HG03432 (cell line): ENCODE data around the gene MLF2.
"Not testable (repeated sequence)": the region's sequence is repeated elsewhere in the genome, so short reads cannot be mapped to it uniquely, and the experiment has no call there.

Experiments used
- ATAC-seq: cut with Tn5 transposase; IDR thresholded peaks from one replicate; pipeline ENCODE4 v1.9.1; 2021; ENCODE audit warnings: mild to moderate bottlenecking, moderate library complexity; ENCODE audit not compliant: unreplicated experiment

MLF2 gene

DNA sequence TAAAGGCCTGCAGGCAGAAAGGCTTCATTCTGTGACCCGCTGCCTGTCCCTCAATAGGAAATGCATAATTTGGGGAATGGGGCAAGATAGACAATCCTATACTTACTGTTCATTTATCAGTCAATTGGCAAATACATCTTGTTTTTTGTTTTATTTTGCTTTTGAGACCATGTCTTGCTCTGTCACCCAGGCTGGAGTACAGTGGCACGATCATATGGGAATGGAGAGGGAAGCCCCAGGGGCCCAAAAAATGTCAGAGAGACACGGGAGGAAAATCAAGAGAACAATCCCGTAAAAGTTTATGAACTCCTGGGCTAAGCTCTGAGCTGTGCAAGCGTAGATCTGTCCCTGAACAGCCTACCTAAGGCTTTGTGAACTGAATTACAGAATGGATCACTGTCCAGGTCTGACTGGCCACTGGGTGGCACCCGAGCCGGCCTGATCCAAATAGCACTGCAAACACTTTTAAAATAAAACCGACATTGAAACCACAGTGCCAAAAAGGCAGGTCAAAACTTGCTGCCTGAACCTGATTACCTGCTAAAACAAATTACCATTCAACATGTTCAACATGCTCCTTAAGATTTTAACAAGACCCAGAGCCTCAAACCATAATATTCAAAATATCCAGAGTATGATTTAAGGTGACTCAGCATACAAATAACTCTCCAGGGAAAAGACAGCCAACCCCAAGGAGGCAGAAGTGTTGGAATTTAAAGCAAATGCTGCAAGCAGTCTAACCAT is 17.3 kb downstream of the MLF2 start:
- no peak for ATAC-seq

DNA sequence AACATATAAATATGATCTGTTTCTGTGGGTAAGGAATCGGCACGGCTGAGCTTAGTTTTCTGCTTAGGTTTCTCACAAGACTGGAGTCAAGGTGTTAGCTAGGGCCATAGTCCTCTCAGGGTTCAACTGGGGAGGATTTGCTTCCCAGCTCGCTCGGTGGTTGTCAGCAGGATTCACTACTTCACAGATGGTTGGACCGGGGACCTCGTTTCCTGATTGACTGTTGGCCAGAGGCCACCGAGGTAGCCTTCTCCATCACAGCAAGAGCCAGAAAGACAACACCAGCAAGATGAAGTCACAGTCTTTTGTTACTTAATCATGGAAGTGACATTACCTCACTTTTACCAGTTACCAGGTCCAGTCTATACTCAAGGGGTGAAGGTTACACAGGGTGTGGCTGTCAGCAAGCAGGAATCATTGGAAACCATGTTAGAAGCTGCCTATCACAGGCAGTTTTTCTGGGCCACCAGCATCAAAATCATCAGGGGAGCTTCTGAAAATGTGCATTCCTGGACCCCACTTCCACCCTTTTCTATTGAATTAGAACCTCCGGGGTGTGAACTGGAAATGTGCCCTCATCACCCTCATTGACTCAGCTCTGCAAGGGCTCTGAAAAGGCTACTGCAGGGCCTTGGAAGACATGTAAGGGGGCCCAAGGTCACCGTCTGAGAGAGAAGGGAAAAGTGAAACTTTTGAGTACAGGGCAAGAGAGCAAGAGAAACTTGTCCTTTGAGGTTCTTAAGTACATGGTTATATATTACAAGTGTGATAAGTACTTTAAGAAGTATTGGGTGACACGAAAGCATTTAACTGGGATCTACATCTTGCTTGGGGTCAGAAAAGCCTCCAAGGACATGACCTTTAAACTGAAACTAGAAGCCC is 18.2 kb downstream of the MLF2 start:
- no peak for ATAC-seq

DNA sequence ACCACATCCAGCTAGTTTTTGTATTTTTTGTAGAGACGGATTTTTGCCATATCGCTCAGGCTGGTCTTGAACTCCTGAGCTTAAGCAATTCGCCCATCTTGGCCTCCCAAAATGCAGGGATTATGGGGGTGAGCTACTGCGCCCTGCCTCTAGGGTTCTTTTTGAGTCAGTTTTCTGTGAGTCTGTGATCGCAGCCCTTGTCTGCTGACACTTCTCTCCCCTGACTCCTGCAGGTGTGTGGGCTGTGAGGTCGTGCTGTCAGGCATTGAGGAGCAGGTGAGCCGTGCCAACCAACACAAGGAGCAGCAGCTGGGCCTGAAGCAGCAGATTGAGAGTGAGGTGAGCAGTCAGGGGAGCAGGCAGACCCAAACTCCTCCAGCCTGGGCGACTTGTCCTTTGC is 22.8 kb downstream of the MLF2 start:
- no peak for ATAC-seq

DNA sequence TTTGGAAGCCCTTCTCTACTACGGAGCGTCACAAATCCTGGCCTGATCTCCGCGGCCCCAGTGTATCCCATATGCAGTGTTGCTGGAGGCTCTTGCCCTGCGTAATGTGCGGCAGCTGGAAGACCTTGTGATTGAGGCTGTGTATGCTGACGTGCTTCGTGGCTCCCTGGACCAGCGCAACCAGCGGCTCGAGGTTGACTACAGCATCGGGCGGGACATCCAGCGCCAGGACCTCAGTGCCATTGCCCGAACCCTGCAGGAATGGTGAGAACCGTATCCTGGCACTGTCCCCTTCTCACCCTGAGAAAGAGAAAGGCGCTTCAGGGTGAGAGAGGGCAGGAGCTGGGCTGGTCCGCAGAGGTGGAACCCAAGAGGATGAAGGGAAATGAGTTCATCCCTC is 23.8 kb downstream of the MLF2 start:
- ATAC-seq = no peak

GRCh38 chr12:6725350-6725749 is 27.6 kb downstream of the MLF2 start:
- no peak for ATAC-seq

GRCh38 chr12:6724409-6724797 is 28.5 kb downstream of the MLF2 start:
- ATAC-seq = peak; percentile 27

DNA sequence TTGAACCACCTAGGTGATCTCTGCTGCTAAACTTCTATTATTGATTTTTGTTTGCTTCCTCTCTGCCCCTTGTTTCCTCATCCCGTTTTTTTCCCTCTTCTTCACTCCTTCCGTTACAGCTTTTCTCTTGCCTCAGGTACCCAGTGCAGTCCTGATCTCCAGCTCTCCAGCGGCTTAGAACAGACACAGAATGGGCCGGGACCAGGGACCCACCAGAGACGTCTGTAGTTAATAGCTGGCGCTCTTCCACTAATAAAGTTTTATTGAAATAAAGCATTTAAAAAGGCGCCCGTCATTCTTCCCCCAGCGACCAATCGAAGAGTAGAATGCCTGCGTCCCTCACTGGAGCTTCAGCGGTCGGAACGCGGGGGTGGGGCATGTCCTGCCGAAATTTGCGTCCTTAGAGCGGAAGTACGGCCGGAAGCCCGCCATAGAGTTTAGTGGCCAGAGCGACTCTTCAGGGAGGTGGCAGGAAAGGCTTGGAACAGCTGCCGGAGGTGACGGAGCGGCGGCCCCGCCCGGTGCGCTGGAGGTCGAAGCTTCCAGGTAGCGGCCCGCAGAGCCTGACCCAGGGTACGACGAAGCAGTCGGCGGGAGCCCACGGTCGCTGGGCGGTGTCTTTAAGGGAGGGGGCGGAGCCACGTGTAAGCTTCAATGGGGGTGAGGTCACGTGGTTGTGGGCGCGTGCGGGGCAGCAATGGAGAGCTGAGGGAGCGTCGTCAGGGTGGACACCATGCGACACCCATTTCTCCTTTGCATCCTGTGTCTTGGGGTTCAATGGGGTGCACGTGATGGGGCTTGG is 29.1 kb downstream of the MLF2 start, which contains the start of gene COPS7A:
COPS7A (plus strand) TSS at position 440 of the 802 bp plus-strand sequence. CDS start 611 bp downstream, outside the sequence.
- ATAC-seq = peak; percentile 95

DNA sequence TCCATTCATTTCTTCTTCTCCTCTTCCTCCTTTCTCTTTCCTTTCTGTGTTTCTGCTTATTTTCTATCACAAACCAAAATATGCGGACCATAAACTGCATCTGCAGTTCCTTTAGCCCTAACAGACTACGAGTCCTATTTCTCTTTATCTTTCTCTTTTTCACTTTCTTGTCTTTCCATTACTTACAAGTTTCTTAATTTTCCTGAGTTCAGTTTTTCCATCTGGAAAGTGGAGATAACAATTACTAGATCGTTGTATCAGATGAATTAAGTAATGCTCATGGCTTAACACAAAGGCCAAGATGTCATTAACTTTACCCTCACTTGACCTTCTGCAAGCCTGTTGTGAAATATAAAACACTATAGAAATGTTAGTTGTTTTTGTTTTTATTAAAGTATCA is 30.1 kb downstream of the MLF2 start:
- ATAC-seq = no peak

- ATAC-seq = no peak
Measured at GRCh38 chr12:6716874-6717437, 36.0 kb downstream of the MLF2 start.

DNA sequence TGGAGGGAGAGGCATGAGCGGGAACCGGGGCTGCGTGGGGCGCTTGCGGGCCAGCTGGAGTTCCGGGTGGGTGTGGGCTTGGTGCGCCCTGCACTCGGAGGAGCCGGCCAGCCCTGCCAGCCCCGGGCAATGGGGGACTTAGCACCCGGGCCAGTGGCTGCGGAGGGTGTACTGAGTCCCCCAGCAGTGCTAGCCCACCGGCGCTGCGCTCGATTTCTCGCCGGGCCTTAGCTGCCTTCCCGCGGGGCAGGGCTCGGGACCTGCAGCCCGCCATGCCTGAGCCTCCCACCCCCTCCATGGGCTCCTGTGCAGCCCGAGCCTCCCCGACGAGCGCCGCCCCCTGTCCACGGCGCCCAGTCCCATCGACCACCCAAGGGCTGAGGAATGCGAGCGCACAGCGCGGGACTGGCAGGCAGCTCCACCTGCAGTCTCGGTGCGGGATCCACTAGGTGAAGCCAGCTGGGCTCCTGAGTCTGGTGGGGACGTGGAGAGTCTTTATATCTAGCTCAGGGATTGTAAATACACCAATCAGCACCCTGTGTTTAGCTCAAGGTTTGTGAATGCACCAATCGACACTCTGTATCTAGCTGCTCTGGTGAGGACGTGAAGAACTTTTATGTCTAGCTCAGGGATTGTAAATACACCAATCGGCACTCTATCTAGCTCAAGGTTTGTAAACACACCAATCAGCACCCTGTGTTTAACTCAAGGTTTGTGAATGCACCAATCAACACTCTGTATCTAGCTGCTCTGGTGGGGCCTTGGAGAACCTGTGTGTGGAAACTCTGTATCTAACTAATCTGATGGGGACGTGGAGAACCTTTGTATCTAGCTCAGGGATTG is 36.7 kb downstream of the MLF2 start:
- not testable (repeated sequence) for ATAC-seq

DNA sequence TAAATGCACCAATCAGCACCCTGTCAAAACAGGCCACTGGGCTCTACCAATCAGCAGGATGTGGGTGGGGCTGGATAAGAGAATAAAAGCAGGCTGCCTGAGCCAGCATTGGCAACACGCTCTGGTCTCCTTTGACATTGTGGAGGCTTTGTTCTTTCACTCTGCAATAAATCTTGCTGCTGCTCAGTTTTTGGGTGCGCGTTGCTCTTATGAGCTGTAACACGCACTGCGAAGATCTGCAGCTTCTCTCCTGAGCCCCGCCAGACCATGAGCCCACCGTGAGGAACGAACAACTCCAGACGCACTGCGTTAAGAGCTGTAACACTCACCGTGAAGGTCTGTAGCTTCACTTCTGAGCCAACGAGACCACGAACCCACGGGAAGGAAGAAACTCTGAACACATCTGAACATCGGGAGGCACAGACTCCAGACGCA is 44.0 kb downstream of the MLF2 start:
- ATAC-seq = no peak

DNA sequence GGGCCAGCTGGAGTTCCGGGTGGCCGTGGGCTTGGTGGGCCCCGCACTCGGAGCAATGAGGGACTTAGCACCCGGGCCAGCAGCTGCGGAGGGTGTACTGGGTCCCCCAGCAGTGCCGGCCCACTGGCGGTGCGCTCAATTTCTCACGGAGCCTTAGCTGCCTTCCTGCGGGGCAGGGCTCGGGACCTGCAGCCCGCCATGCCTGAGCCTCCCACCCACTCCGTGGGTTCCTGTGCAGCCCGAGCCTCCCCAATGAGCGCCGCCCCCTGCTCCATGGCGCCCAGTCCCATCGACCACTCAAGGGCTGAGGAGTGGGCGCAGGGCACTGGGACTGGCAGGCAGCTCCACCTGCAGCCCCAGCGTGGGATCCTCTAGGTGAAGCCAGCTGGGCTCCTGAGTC is 44.6 kb downstream of the MLF2 start:
- ATAC-seq = not testable (repeated sequence)

DNA sequence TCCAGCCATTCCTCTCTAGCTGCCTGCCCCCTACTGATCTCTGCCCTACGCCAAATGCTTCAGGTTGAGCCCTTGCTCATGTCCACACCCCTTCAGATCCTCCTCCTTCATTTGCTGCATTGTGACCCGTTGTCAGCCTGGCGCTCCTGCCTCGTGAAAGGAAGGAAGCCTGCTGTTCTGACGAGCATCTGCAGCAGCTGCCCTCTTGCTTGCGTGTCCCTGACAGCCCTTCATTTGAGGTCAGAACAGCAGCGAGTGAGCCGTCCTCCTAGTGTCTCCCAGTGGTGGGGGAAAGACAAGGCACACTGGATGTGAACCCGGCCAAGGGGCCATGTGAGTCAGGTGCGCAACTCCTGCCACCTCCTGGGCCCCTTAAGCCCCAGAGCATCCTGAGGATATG is 49.3 kb downstream of the MLF2 start:
- ATAC-seq = no peak

GRCh38 chr12:6701078-6701768 is 51.7 kb downstream of the MLF2 start:
- ATAC-seq = no peak

GRCh38 chr12:6700646-6701051 is 52.3 kb downstream of the MLF2 start, which contains the start of gene PIANP:
PIANP (minus strand) TSS chr12:6700815; CDS start chr12:6698061, 2,754 bp downstream.
- no peak for ATAC-seq

DNA sequence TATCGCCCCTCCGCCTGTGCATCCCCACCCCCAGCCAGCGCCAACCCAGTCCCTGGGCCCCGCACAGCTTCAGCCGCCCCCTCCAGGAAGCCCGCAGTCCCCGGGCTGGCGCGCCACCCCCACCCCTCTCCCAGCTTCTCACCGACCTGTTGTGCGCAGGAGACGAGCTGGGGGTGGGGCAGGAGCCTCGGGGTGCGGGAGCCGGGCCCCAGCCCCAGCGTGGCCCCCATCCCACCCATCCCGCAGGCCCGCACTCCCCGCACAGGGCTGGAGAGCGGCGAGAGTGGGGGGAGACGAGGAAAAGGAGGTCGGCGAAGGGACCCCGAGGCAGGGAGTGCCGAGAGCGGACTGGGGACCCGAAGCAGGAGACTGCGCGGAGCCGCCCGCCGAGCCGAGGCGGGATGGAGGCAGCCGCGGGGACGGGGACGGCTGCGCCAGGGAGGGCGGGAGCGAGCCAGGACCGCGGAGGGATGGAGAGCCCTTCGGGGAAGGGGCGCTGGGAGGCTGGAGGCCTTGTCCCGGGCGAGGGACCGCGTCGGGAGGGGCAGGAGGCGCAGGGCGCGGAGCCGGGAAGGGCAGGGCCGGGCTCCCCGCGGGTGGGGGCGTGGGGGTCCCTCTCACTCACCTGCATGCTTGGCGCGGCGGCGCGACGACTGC is 52.8 kb downstream of the MLF2 start:
- no peak for ATAC-seq

GRCh38 chr12:6699259-6699988 is 53.5 kb downstream of the MLF2 start:
- no peak for ATAC-seq
